Kidney (tissue), 14 donors: ENCODE results near the gene TLCD2. TPM values are rescaled to one million over a fixed set of nuclear protein-coding genes. Genes with fewer than 3 reads are reported as not detected.
A peak's percentile ranks its signal among the peaks of the same experiment; 100 is the strongest.

Experiments used
- DNase-seq, 5 donors: peaks; one replicate each; pipeline ENCODE4 v3.0.0-alpha.2; 2013 to 2020
- FAIRE-seq: peaks from 2 replicates; lab custom pipeline; 2012; peaks lifted over from hg19 to GRCh38; lab: Jason Lieb, UNC
- H3K27ac ChIP-seq, 2 donors: one replicate each; pipeline ENCODE4 v1.7.0; 2013; ENCODE audit warnings: low read depth in 2 of 2, low read length in 2 of 2, inconsistent platforms in 1 of 2
- H3K27me3 ChIP-seq: one replicate; pipeline ENCODE4 v1.7.1; 2013; ENCODE audit warnings: low read length, inconsistent platforms; ENCODE audit not compliant: control insufficient read depth, insufficient read depth
- H3K36me3 ChIP-seq, 3 donors: one replicate each; pipeline versions ENCODE4 v1.7.0 to v1.7.1; 2013; ENCODE audit warnings: low read length in 3 of 3, control low read depth in 1 of 3, inconsistent platforms in 1 of 3; ENCODE audit not compliant: insufficient read depth in 3 of 3, control insufficient read depth in 2 of 3
- H3K4me1 ChIP-seq, 3 donors: one replicate each; pipeline versions ENCODE4 v1.7.0 to v1.7.1; 2013; ENCODE audit warnings: low read length in 3 of 3, inconsistent platforms in 1 of 3, low read depth in 1 of 3; ENCODE audit not compliant: control insufficient read depth in 2 of 3, insufficient read depth in 2 of 3
- H3K4me3 ChIP-seq, 3 donors: one replicate each; pipeline versions ENCODE4 v1.7.0 to v1.8.1; 2013; ENCODE audit warnings: low read length in 3 of 3, control low read depth in 1 of 3, inconsistent platforms in 1 of 3
- H3K9ac ChIP-seq, 3 donors: one replicate each; pipeline versions ENCODE4 v1.7.0 to v1.7.1; 2013; ENCODE audit warnings: low read length in 3 of 3, control low read depth in 1 of 3, inconsistent platforms in 1 of 3
- H3K9me3 ChIP-seq, 3 donors: one replicate each; pipeline versions ENCODE4 v1.7.0 to v1.7.1; 2013; ENCODE audit warnings: low read length in 3 of 3, control low read depth in 1 of 3, inconsistent platforms in 1 of 3; ENCODE audit not compliant: control insufficient read depth in 2 of 3, insufficient read depth in 1 of 3
- CTCF ChIP-seq: IDR thresholded peaks from 3 replicates; pipeline ENCODE4 v1.5.1; 2012; ENCODE audit warnings: mild to moderate bottlenecking, moderate library complexity, borderline replicate concordance; ENCODE audit not compliant: insufficient read depth; ENCODE audit errors: extremely low read depth
- intact Hi-C: fragments of 100-400 bp; cut with DNase I; formaldehyde crosslinking; loops from one replicate; pipeline ENCODE4 v1.11.1; 2022
- polyA plus RNA-seq: library from polyadenylated mRNA; stranded (reverse); fragments of 350-450 nt; fragmentation: Illumina TruSeq; extraction: RNeasy Lipid Tissue Mini Kit (QIAGEN cat#74804); gene quantifications from one replicate; pipeline ENCODE4 v1.2.3, GENCODE V29; 2014; ENCODE audit warnings: low read depth, low replicate concordance; ENCODE audit not compliant: insufficient read depth
- total RNA-seq: library from RNA; stranded (reverse); fragmentation: NEBNext Ultra II Directional; extraction: Animal tissue kit (Norgen Biotek cat#: 25700); gene quantifications from one replicate; pipeline ENCODE4 v1.2.1, GENCODE V29; 2021
- donor health status: control.
- donor health status: control.
- donor health status: control.
- donor health status: control.
- donor health status: control.
- donor health status: DM: yes; HTN: yes; CAD: no.
- donor health status: Normal renal cell carcinoma (clear cell type).

Gene TLCD2
- total and polyA plus RNA-seq, 2 donors from 2014 or later = 1.3 to 6.2 TPM

- intact Hi-C loops = no loop called here
- Histone ChIP-seq H3K36me3 (peaks cover 0 to 23% (median 15%) of the 10 kb centered on the region in 3 donors), H3K27me3 (no peaks in the 10 kb centered on the region), H3K27ac (no peak overlapping the region), H3K4me1 (peaks cover 3 to 22% (median 20%) of the 10 kb centered on the region in 3 donors), H3K4me3 (no peak overlapping the region), H3K9ac (no peak overlapping the region), H3K9me3 (no peaks in the 10 kb centered on the region)
- DNase-seq (no peak), FAIRE-seq (no peak)
- TF ChIP-seq CTCF = no peak
These were observed 2.1 kb upstream of the TLCD2 start for GRCh38 chr17:1712271-1712670.

- no peaks in the 10 kb centered on the region for H3K9me3 ChIP-seq
- H3K36me3 ChIP-seq = peaks cover 0 to 23% (median 15%) of the 10 kb centered on the region in 3 donors
- DNase-seq (no peak), FAIRE-seq (no peak)
- no peak for TF ChIP-seq CTCF
- H3K4me1 ChIP-seq = peaks cover 3 to 22% (median 20%) of the 10 kb centered on the region in 3 donors
- H3K4me3 ChIP-seq = no peak overlapping the region
- no peaks in the 10 kb centered on the region for H3K27me3 ChIP-seq
- H3K27ac ChIP-seq = no peak overlapping the region
- H3K9ac ChIP-seq = no peak overlapping the region
- intact Hi-C loops = no loop called here
These were observed 1.6 kb upstream of the TLCD2 start for GRCh38 chr17:1711804-1712203.

GRCh38 chr17:1710807-1711553 lies 803 bp upstream of the TLCD2 start:
- Histone ChIP-seq H3K36me3 (peaks cover 0 to 23% (median 15%) of the 10 kb centered on the region in 3 donors), H3K9me3 (no peaks in the 10 kb centered on the region), H3K9ac (peak overlapping the region in 1 of 3 donors; percentile 55), H3K27ac (peak overlapping the region; percentile 51 to 63), H3K4me3 (peak overlapping the region in 1 of 3 donors; percentile 53), H3K4me1 (peaks cover 3 to 22% (median 20%) of the 10 kb centered on the region in 3 donors), H3K27me3 (no peaks in the 10 kb centered on the region)
- FAIRE-seq = no peak
- peak in 2 of 5 donors; percentile 32 to 73 for DNase-seq
- intact Hi-C loops = no loop called here
- TF ChIP-seq CTCF = no peak
